Smooth muscle cell (in vitro differentiated cells): Measurements from ENCODE around the gene ATAD2B. TPM values are rescaled to one million over a fixed set of nuclear protein-coding genes. Genes with fewer than 3 reads are reported as not detected.
A peak's percentile ranks its signal among the peaks of the same experiment; 100 is the strongest.

Source experiments
- DNase-seq: peaks from one replicate; lab custom pipeline; 2025; ENCODE audit not compliant: unreplicated experiment; lab: John Stamatoyannopoulos, UW
- H2AFZ ChIP-seq: fragments of 200-600 bp; sonication (generic); 2 replicates; pipeline ENCODE4 v1.6.0; 2016; ENCODE audit warnings: antibody characterized with exemption, low read depth, mild to moderate bottlenecking
- H3F3A ChIP-seq: fragments of 200-600 bp; sonication (generic); 2 replicates; pipeline ENCODE4 v1.6.0; 2017; ENCODE audit warnings: antibody characterized with exemption, low read depth
- H3K27ac ChIP-seq: fragments of 200-600 bp; sonication (generic); 2 replicates; pipeline ENCODE4 v1.5.1; 2016; ENCODE audit warnings: low read depth, mild to moderate bottlenecking
- H3K27me3 ChIP-seq: fragments of 200-600 bp; sonication (generic); 2 replicates; pipeline ENCODE4 v1.6.1; 2016; ENCODE audit warnings: low read depth, mild to moderate bottlenecking
- H3K36me3 ChIP-seq: fragments of 200-600 bp; sonication (generic); 2 replicates; pipeline ENCODE4 v1.5.1; 2016; ENCODE audit warnings: low read depth
- H3K4me1 ChIP-seq: fragments of 200-600 bp; sonication (generic); 2 replicates; pipeline ENCODE4 v1.5.1; 2016; ENCODE audit warnings: low read depth
- H3K4me2 ChIP-seq: fragments of 200-600 bp; sonication (generic); 2 replicates; pipeline ENCODE4 v1.6.0; 2016; ENCODE audit warnings: mild to moderate bottlenecking
- H3K4me3 ChIP-seq: fragments of 200-600 bp; sonication (generic); 2 replicates; pipeline ENCODE4 v1.5.1; 2016; ENCODE audit warnings: mild to moderate bottlenecking
- H3K79me2 ChIP-seq: fragments of 200-600 bp; sonication (generic); 2 replicates; pipeline ENCODE4 v1.6.0; 2016; ENCODE audit warnings: low read depth, mild to moderate bottlenecking
- H3K9ac ChIP-seq: fragments of 200-600 bp; sonication (generic); 2 replicates; pipeline ENCODE4 v1.6.0; 2016; ENCODE audit warnings: low read depth
- H3K9me3 ChIP-seq: fragments of 200-600 bp; sonication (generic); replicated peaks from 2 replicates; pipeline ENCODE4 v1.5.1; 2016; ENCODE audit warnings: low read depth
- H4K20me1 ChIP-seq: fragments of 200-600 bp; sonication (generic); 2 replicates; pipeline ENCODE4 v1.6.0; 2016; ENCODE audit warnings: low read depth
- CTCF ChIP-seq: fragments of 200-600 bp; sonication (generic); IDR thresholded peaks from 2 replicates; pipeline ENCODE4 v1.5.1; 2017; ENCODE audit warnings: borderline replicate concordance, mild to moderate bottlenecking, antibody characterized with exemption; ENCODE audit not compliant: insufficient read depth, poor library complexity, severe bottlenecking
- WGBS: methylation state at CpG from one replicate; pipeline ENCODE4 v1.1.7; 2016; ENCODE audit warnings: low lambda C conversion rate; 5-methylcytosine and 5-hydroxymethylcytosine counted together
- polyA plus RNA-seq: library from polyadenylated mRNA; unstranded; fragments of >200 nt; fragmentation: Nextera tagmentation; extraction: Ambion mirVana; gene quantifications from 2 replicates; pipeline ENCODE4 v1.2.1, GENCODE V29; 2016
- total RNA-seq: library from RNA; depleted of rRNA; stranded (reverse); fragments of >200 nt; gene quantifications from 2 replicates; pipeline ENCODE4 v1.2.3, GENCODE V29; 2014

Gene ATAD2B
- total and polyA plus RNA-seq, 2 experiments from 2014 or later, result 6.2 to 17.5 TPM

- H3K36me3 ChIP-seq, result no peaks in the 10 kb centered on the region
- H3K27me3 ChIP-seq, result no peaks in the 10 kb centered on the region
- no peaks in the 10 kb centered on the region for H3F3A ChIP-seq
- H4K20me1 ChIP-seq, result no peaks in the 10 kb centered on the region
- H3K9me3 ChIP-seq, result no peaks in the 10 kb centered on the region
- H3K27ac ChIP-seq, result no peak overlapping the region
- H3K4me2 ChIP-seq, result no peak overlapping the region
- no peak for TF ChIP-seq CTCF
- WGBS, result 95% methylated on average over 2 of the region's 2 CpGs
- no peaks in the 10 kb centered on the region for H3K79me2 ChIP-seq
- no peaks in the 10 kb centered on the region for H3K4me1 ChIP-seq
- no peak overlapping the region for H3K9ac ChIP-seq
- H2AFZ ChIP-seq, result no peak overlapping the region
- no peak for DNase-seq
- no peak overlapping the region for H3K4me3 ChIP-seq
These were observed 100.9 kb downstream of the ATAD2B start for GRCh38 chr2:23826040-23826439.

- H3K4me2 ChIP-seq, result no peak overlapping the region
- no peaks in the 10 kb centered on the region for H3K79me2 ChIP-seq
- H3K27ac ChIP-seq, result no peak overlapping the region
- no peaks in the 10 kb centered on the region for H3F3A ChIP-seq
- H4K20me1 ChIP-seq, result no peaks in the 10 kb centered on the region
- TF ChIP-seq CTCF, result peak; percentile 68
- no peak overlapping the region for H3K4me3 ChIP-seq
- 86% methylated on average over 2 of the region's 2 CpGs for WGBS
- H2AFZ ChIP-seq, result no peak overlapping the region
- no peaks in the 10 kb centered on the region for H3K4me1 ChIP-seq
- H3K27me3 ChIP-seq, result no peaks in the 10 kb centered on the region
- H3K36me3 ChIP-seq, result no peaks in the 10 kb centered on the region
- no peaks in the 10 kb centered on the region for H3K9me3 ChIP-seq
- H3K9ac ChIP-seq, result no peak overlapping the region
- DNase-seq, result no peak
These were observed 102.1 kb downstream of the ATAD2B start for GRCh38 chr2:23824777-23825212.

GRCh38 chr2:23823863-23824262, 103.1 kb downstream of the ATAD2B start:
- Histone ChIP-seq H3K27ac (no peak overlapping the region), H3K9ac (no peak overlapping the region), H4K20me1 (no peaks in the 10 kb centered on the region), H3F3A (no peaks in the 10 kb centered on the region), H3K4me2 (no peak overlapping the region), H2AFZ (no peak overlapping the region), H3K4me1 (no peaks in the 10 kb centered on the region), H3K27me3 (no peaks in the 10 kb centered on the region), H3K36me3 (no peaks in the 10 kb centered on the region), H3K9me3 (no peaks in the 10 kb centered on the region), H3K79me2 (no peaks in the 10 kb centered on the region), H3K4me3 (no peak overlapping the region)
- DNase-seq, result no peak
- WGBS, result 74% methylated on average over 4 of the region's 4 CpGs
- no peak for TF ChIP-seq CTCF

GRCh38 chr2:23814963-23815362, 112.0 kb downstream of the ATAD2B start:
- H3K4me2 ChIP-seq, result no peak overlapping the region
- no peaks in the 10 kb centered on the region for H3K27me3 ChIP-seq
- H3K9ac ChIP-seq, result no peak overlapping the region
- H4K20me1 ChIP-seq, result no peaks in the 10 kb centered on the region
- H2AFZ ChIP-seq, result no peak overlapping the region
- DNase-seq, result no peak
- H3K4me1 ChIP-seq, result no peaks in the 10 kb centered on the region
- no peak overlapping the region for H3K27ac ChIP-seq
- no peaks in the 10 kb centered on the region for H3F3A ChIP-seq
- no peak for TF ChIP-seq CTCF
- 94% methylated on average over 2 of the region's 2 CpGs for WGBS
- no peaks in the 10 kb centered on the region for H3K79me2 ChIP-seq
- peaks cover 2% of the 10 kb centered on the region for H3K36me3 ChIP-seq
- H3K4me3 ChIP-seq, result no peak overlapping the region
- no peaks in the 10 kb centered on the region for H3K9me3 ChIP-seq
